HL-60 (cell line): ENCODE measurements around the gene POLN.

ENCODE experiments used
- CTCF ChIP-seq: IDR thresholded peaks from one replicate; pipeline ENCODE4 v1.5.1; 2011; ENCODE audit warnings: low read length, control low read depth, inconsistent platforms; ENCODE audit not compliant: insufficient read depth
- POLR2AphosphoS5 ChIP-seq: IDR thresholded peaks from 2 replicates; pipeline ENCODE4 v1.6.1; 2012; ENCODE audit warnings: low read depth
- REST ChIP-seq: IDR thresholded peaks from 2 replicates; pipeline ENCODE4 v1.6.1; 2012; ENCODE audit warnings: low read depth; ENCODE audit not compliant: insufficient replicate concordance

DNA sequence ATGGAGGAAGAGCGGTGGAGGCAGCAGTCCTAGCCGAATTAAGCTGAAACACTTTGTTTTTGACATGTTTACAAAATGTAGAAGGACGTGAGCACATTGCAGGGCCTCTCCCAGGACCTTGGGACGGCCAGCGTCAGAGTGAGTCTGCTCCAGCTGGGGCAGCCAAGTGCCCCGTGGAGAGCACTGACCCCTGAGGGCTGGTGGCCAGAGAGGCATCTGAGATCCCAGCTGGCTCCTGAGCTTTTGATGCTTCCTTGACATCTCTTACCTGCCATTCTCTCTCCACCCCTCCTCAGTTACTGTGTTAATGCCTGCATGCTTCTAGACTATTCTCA is 158.1 kb downstream of the POLN start:
- no peak for TF ChIP-seq POLR2AphosphoS5
- no peak for TF ChIP-seq CTCF
- TF ChIP-seq REST: no peak
